HS-27A (cell line): Measurements from ENCODE around the gene WNK1.

Experiments
- DNase-seq: peaks from one replicate; pipeline ENCODE4 v3.0.0-alpha.2; 2012; ENCODE audit warnings: low read depth, missing footprints

The WNK1 gene

GRCh38 chr12:863285-863684 is 110.9 kb downstream of the WNK1 start:
- DNase-seq, result no peak

DNA sequence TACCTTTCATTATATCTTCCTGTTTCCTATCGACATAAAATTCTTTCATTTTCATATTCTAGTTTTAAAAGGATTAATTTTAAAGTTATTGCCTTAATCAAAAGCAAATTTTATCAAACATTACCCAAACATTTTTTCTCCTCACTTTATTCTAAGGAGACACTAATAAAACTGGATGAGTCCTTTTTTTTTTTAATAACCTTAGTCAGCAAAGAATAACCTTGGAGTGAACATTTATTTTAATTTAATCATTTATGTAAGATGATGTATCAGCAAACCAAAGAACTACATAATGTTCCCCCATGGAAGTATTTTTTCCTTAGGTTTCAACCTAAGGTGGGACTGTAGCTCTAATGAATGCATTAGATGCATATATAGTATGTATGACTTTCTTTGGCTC is 113.2 kb downstream of the WNK1 start:
- no peak for DNase-seq

DNA sequence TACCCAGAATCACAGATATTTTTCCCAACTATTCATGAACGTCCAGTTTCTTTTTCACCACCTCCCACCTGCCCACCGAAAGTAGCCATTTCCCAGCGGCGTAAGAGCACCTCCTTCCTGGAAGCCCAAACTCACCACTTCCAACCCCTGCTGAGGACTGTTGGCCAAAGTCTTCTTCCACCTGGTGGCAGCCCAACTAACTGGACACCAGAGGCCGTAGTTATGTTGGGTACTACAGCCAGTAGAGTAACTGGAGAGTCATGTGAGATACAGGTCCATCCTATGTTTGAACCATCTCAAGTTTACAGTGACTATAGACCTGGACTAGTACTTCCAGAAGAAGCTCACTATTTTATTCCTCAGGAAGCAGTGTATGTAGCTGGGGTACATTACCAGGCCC is 115.5 kb downstream of the WNK1 start:
- no peak for DNase-seq

GRCh38 chr12:868722-869121 is 116.3 kb downstream of the WNK1 start:
- no peak for DNase-seq

DNA sequence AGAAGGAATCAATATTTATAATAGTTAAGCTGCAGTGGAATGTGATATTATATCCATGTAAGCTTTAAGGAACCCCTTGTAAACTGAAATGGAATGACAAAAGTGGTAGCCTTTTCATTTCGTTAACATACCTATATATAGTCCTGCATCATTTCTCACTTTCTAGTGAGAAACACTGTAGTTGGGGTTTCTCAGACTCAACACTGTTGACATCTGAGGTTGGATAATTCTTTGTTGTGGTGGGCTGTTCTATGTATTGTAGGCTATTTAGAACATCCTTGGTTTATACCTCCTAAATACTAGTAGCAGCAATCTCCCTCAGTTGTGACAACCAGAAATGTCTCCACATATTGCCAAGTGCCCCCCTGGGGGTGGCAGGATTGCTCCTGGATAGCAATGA is 118.0 kb downstream of the WNK1 start:
- no peak for DNase-seq

- DNase-seq, result no peak
Measured at GRCh38 chr12:873954-874353, 121.6 kb downstream of the WNK1 start.

- no peak for DNase-seq
Measured at GRCh38 chr12:879641-880040, 127.3 kb downstream of the WNK1 start.

DNA sequence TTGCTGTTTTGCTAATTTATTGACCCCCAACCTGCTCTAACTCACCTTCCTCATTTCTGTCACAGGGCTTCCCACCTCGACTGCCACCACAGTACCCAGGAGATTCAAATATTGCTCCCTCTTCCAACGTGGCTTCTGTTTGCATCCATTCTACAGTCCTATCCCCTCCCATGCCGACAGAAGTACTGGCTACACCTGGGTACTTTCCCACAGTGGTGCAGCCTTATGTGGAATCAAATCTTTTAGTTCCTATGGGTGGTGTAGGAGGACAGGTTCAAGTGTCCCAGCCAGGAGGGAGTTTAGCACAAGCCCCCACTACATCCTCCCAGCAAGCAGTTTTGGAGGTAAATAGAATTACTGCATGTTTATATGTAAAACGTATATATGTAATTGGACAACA is 128.3 kb downstream of the WNK1 start:
- DNase-seq, result no peak

GRCh38 chr12:884746-885414 is 132.5 kb downstream of the WNK1 start:
- DNase-seq, result no peak

- DNase-seq, result no peak
Measured at GRCh38 chr12:885701-886100, 133.3 kb downstream of the WNK1 start.

- DNase-seq, result no peak
Measured at GRCh38 chr12:886206-886605, 133.8 kb downstream of the WNK1 start.

DNA sequence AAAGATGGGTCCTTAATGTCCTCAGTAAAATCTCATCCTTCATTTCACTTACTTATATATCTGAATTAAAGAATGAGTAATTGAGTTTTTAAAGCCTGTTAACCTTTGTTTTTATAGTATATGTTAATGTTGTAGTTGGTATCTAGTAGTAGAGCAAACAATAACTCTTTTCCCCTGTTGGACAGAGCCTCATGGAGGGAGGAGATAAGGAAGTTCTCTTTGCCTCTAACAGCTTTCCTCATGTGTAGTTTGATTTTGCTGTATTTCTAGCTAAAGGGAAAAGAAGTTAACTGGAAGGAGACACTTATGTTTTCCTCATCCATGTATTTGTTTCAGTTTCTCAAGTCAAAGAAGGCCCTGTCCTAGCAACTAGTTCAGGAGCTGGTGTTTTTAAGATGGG is 141.8 kb downstream of the WNK1 start:
- no peak for DNase-seq

- no peak for DNase-seq
Measured at GRCh38 chr12:896031-896430, 143.7 kb downstream of the WNK1 start.

- no peak for DNase-seq
Measured at GRCh38 chr12:897386-897785, 145.0 kb downstream of the WNK1 start.

GRCh38 chr12:902581-902980 is 150.2 kb downstream of the WNK1 start:
- DNase-seq, result no peak

- no peak for DNase-seq
Measured at GRCh38 chr12:903055-903454, 150.7 kb downstream of the WNK1 start.

- no peak for DNase-seq
Measured at GRCh38 chr12:904010-904414, 151.6 kb downstream of the WNK1 start.

DNA sequence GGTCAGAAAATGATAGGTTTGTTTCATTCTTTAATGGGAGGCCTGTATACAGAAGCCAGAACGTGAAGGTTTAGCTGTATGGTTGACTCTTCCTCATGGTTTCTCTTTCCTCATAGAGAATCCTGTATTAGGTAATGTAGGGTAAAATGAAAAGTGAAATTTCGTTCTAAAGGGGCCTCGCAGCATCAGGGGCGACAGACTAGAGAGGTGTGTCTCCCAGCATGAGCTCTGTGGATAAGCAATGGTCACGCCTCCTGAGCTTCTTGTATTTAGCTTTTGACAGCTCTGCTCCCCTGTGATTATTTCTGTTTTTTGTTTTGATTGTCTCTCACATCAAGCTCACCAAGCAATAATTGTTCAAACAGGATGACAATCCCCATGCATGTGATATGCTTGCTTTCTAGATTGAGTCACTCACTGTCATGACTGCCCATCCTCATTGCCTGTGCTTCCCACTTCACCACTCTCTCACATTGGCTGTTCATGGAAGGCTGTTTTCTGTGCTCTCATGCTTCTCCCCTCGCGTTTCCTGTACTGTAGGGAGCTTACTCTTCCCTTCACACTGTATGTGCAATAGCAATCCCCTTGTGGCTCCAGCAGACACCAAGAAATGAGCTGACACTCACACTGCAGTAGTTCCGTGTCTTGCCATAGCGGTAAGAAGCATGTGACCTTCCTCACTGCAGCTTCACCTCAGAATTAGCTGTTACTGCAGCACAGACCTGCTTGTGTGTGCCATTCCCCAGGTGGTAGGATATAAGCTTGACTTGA is 153.1 kb downstream of the WNK1 start:
- no peak for DNase-seq

DNA sequence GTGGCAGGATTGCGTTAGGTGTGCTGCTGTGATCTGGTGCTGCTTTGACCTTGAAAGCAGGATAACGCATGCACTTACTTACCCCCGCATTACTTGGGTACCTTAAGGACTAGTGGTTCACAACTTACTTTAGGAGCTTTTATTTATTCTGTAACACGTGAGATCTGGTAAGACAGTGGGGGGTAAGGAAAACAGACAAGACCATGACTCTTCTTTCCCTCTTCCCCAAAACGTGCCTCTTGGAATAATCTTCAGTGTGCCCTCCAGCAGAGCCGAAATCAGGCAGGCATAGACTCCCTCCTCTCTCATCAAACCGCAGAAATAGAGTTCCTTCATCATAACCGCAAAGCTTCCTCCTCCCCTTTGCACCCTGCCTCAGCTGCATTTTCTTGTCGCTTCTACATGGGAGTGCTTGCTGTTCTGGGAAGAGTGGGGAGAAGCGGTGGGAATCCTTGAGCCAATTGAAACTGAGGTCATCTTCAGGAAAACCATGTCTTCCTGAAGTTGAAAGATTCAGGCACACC is 153.7 kb downstream of the WNK1 start:
- no peak for DNase-seq

GRCh38 chr12:907413-908185 is 155.2 kb downstream of the WNK1 start:
- DNase-seq, result no peak

- no peak for DNase-seq
Measured at GRCh38 chr12:909861-910260, 157.5 kb downstream of the WNK1 start.

- no peak for DNase-seq
Measured at GRCh38 chr12:910416-910815, 158.0 kb downstream of the WNK1 start.
